HepG2 (cell line): ENCODE measurements around the gene TMEM266. TPM values are rescaled to one million over a fixed set of nuclear protein-coding genes. Genes with fewer than 3 reads are reported as not detected.
A peak's percentile ranks its signal among the peaks of the same experiment; 100 is the strongest.

ENCODE experiments used
- BATF2 ChIP-seq: sonication (generic); formaldehyde crosslinking; IDR thresholded peaks from 2 replicates; pipeline ENCODE4 v1.8.0; 2022; ENCODE audit warnings: mild to moderate bottlenecking, missing genetic modification reagents, moderate library complexity
- HOXA7 ChIP-seq: sonication (generic); formaldehyde crosslinking; IDR thresholded peaks from 2 replicates; pipeline ENCODE4 v1.8.1; 2022; ENCODE audit warnings: mild to moderate bottlenecking, missing genetic modification reagents, moderate library complexity
- HOXA9 ChIP-seq: sonication (generic); formaldehyde crosslinking; IDR thresholded peaks from 2 replicates; pipeline ENCODE4 v1.8.1; 2022; ENCODE audit warnings: missing genetic modification reagents, mild to moderate bottlenecking, moderate library complexity, borderline replicate concordance
- TRIM24 ChIP-seq: sonication (generic); formaldehyde crosslinking; IDR thresholded peaks from 2 replicates; pipeline ENCODE4 v1.8.0; 2022; ENCODE audit warnings: mild to moderate bottlenecking, missing genetic modification reagents
- ZBTB2 ChIP-seq: sonication (generic); formaldehyde crosslinking; IDR thresholded peaks from 2 replicates; pipeline ENCODE4 v1.8.0; 2022; ENCODE audit warnings: low read depth, missing genetic modification reagents
- ZNF263 ChIP-seq: sonication (generic); formaldehyde crosslinking; IDR thresholded peaks from 2 replicates; pipeline ENCODE4 v1.4.0; 2020; ENCODE audit warnings: missing genetic modification reagents
- ZNF430 ChIP-seq: sonication (generic); formaldehyde crosslinking; IDR thresholded peaks from 2 replicates; pipeline ENCODE4 v1.9.0; 2021; ENCODE audit warnings: mild to moderate bottlenecking, missing genetic modification reagents
- ZNF547 ChIP-seq: sonication (generic); formaldehyde crosslinking; IDR thresholded peaks from 2 replicates; pipeline ENCODE4 v1.5.1; 2020; ENCODE audit warnings: mild to moderate bottlenecking, missing genetic modification reagents
- ZNF576 ChIP-seq: sonication (generic); formaldehyde crosslinking; IDR thresholded peaks from 2 replicates; pipeline ENCODE4 v1.4.0; 2020; ENCODE audit warnings: mild to moderate bottlenecking, missing genetic modification reagents
- polyA plus RNA-seq, 8 experiments: library from polyadenylated mRNA; depleted of rRNA in 3 of 8; stranded (reverse) in 7 of 8; unstranded in 1 of 8; fragments of >200 nt; fragmentation: Illumina TruSeq in 4 of 8; extraction: Trizol in 4 of 8; gene quantifications; 2 replicates each; pipeline versions ENCODE4 v1.2.1 to v1.2.3, GENCODE V29; 2011 to 2016; ENCODE audit warnings: low read depth in 4 of 8, missing spikeins in 1 of 8, mixed read lengths in 1 of 8; ENCODE audit not compliant: insufficient read depth in 1 of 8
- total RNA-seq, 5 experiments: library from RNA; depleted of rRNA; stranded (reverse); fragments of >200 nt; fragmentation: Illumina TruSeq; extraction: Trizol; gene quantifications; 2 replicates each; pipeline ENCODE4 v1.2.3, GENCODE V29; 2016; ENCODE audit warnings: low read depth in 1 of 5
- TF ChIP-seq, protein P1 (sequence below): sonication (generic); formaldehyde crosslinking; IDR thresholded peaks from 2 replicates; pipeline ENCODE4 v1.4.0; 2020; ENCODE audit warnings: missing genetic modification reagents, borderline replicate concordance

Gene TMEM266
- total and polyA plus RNA-seq, 2 of the 13 experiments (the other 11 are each of a cell fraction or from before 2014, with no cell fraction given), result 0.04 TPM; not detected in 1

GRCh38 chr15:76177491-76178040 lies 117.8 kb downstream of the TMEM266 start (continued):
- TF ChIP-seq ZBTB2 (CRISPR knock-in tag) (0 out of 2 replicates have a peak, but pooled peaks have one; percentile 34), ZNF263 (CRISPR knock-in tag) (no peak), BATF2 (CRISPR knock-in tag) (peak; percentile 69; the same call in 1 of the 2 replicates), ZNF547 (CRISPR knock-in tag) (no peak), ZNF430 (CRISPR knock-in tag) (peak; percentile 71; the same call in 1 of the 2 replicates), HOXA7 (CRISPR knock-in tag) (0 out of 2 replicates have a peak, but pooled peaks have one; percentile 50), HOXA9 (peak; percentile 62; the same call in 1 of the 2 replicates), TRIM24 (CRISPR knock-in tag) (no peak), ZNF576 (CRISPR knock-in tag) (no peak)
- TF ChIP-seq, protein P1, sequence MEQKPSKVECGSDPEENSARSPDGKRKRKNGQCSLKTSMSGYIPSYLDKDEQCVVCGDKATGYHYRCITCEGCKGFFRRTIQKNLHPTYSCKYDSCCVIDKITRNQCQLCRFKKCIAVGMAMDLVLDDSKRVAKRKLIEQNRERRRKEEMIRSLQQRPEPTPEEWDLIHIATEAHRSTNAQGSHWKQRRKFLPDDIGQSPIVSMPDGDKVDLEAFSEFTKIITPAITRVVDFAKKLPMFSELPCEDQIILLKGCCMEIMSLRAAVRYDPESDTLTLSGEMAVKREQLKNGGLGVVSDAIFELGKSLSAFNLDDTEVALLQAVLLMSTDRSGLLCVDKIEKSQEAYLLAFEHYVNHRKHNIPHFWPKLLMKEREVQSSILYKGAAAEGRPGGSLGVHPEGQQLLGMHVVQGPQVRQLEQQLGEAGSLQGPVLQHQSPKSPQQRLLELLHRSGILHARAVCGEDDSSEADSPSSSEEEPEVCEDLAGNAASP (CRISPR knock-in tag), result peak; percentile 88; the same call in 1 of the 2 replicates
